Subcutaneous abdominal adipose tissue (tissue), 5 donors: ENCODE measurements around the gene JAKMIP3.

Source experiments
- H3K27ac ChIP-seq: one replicate; pipeline ENCODE4 v1.7.0; 2013; ENCODE audit warnings: low read depth, mild to moderate bottlenecking, inconsistent platforms, low read length, moderate library complexity
- H3K27me3 ChIP-seq, 5 donors: one replicate each; pipeline ENCODE4 v1.7.0; 2013; ENCODE audit warnings: low read length in 5 of 5, inconsistent platforms in 1 of 5; ENCODE audit not compliant: control insufficient read depth in 5 of 5, insufficient read depth in 4 of 5
- H3K36me3 ChIP-seq, 5 donors: one replicate each; pipeline ENCODE4 v1.7.0; 2013; ENCODE audit warnings: low read length in 5 of 5; ENCODE audit not compliant: control insufficient read depth in 5 of 5, insufficient read depth in 5 of 5
- H3K4me1 ChIP-seq, 5 donors: one replicate each; pipeline ENCODE4 v1.7.0; 2013; ENCODE audit warnings: low read length in 5 of 5, mild to moderate bottlenecking in 3 of 5, moderate library complexity in 1 of 5; ENCODE audit not compliant: control insufficient read depth in 5 of 5, insufficient read depth in 5 of 5
- H3K4me3 ChIP-seq, 5 donors: one replicate each; pipeline ENCODE4 v1.7.0; 2013; ENCODE audit warnings: low read length in 5 of 5, low read depth in 1 of 5
- H3K9ac ChIP-seq, 5 donors: one replicate each; pipeline ENCODE4 v1.7.0; 2013; ENCODE audit warnings: low read length in 5 of 5, mild to moderate bottlenecking in 4 of 5, moderate library complexity in 3 of 5
- H3K9me3 ChIP-seq, 5 donors: one replicate each; pipeline ENCODE4 v1.7.0; 2013; ENCODE audit warnings: low read length in 5 of 5; ENCODE audit not compliant: control insufficient read depth in 5 of 5
- donor health status: healthy.
- donor health status: healthy.
- donor health status: healthy.
- donor health status: healthy.
- donor health status: healthy.

The JAKMIP3 gene

DNA sequence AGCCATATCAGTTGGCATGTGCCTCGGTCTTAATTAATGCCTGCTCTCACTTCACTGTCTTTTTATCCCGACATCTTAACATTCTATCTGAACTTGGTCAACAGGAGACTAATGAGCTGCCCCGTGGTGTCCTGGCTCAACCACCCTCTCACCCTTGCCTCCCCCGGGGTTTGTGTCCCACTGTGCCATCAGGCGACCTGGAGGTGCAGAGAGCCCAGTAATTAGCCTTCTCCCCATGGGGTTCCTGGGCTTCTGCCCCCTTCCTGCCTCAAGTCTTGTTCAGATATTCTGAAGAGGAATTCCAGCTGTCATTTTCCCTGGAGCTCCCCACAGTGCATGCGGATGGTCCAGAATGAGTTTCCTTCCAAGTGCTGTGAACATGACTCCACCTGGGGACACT is 10.1 kb upstream of the JAKMIP3 start:
- Histone ChIP-seq H3K27me3 (peaks cover 0 to 27% (median 6%) of the 10 kb centered on the region in 5 donors), H3K9ac (no peak overlapping the region), H3K27ac (no peak overlapping the region), H3K9me3 (peaks cover 12 to 28% (median 20%) of the 10 kb centered on the region in 5 donors), H3K36me3 (no peaks in the 10 kb centered on the region), H3K4me3 (no peak overlapping the region), H3K4me1 (peaks cover 0 to 2% (median 0%) of the 10 kb centered on the region in 5 donors)

DNA sequence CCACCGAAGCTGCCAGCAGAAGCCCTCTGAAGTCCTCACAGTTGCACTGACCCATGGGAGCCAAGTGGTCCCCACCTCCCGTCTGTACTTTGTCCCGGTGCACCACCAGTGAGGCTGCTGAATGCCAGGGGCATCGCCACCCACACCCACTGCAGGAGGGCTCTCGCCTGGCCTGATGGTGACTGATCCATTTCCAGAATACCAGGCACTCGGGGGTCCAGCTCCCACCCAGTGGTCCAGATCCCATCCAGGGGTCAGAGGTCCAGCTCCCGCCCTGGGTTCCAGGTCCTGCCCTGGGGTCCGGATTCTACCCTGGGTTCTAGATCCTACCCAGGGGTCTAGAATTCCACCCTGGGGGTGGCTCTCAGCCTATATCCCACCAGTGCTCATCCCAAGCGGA is 9.1 kb upstream of the JAKMIP3 start:
- H3K9me3 ChIP-seq, result peaks cover 12 to 23% (median 17%) of the 10 kb centered on the region in 5 donors
- no peak overlapping the region for H3K9ac ChIP-seq
- H3K4me3 ChIP-seq, result no peak overlapping the region
- H3K27me3 ChIP-seq, result peaks cover 0 to 27% (median 6%) of the 10 kb centered on the region in 5 donors
- H3K27ac ChIP-seq, result no peak overlapping the region
- H3K4me1 ChIP-seq, result peaks cover 0 to 2% (median 0%) of the 10 kb centered on the region in 5 donors
- H3K36me3 ChIP-seq, result no peaks in the 10 kb centered on the region

DNA sequence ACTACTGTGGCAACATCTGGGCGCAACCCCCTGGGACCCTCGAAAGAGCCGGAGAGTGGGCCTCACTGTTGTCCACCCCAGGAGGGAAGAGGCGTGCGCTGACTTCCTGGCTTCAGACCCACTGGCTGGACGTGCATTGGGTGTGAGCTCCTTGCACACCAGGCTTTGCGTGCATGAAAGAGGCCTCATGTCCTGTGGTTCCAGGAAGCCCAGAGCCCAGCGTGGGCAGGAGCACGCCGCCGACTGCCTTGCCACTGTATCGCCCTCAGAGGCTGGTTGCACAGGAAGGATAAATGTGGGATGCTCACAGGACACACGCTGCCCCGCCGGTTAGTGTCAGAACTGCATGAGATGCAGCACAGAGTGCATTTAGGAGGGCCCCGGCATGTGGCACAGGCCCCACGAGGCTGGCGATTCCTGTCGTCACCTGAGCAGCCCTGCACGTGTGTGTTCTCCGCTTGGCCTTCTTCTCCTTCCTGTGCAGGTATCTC is 8.5 kb upstream of the JAKMIP3 start:
- Histone ChIP-seq H3K36me3 (no peaks in the 10 kb centered on the region), H3K9me3 (peaks cover 7 to 17% (median 12%) of the 10 kb centered on the region in 5 donors), H3K9ac (no peak overlapping the region), H3K27ac (no peak overlapping the region), H3K4me3 (no peak overlapping the region), H3K27me3 (peaks cover 0 to 27% (median 6%) of the 10 kb centered on the region in 5 donors), H3K4me1 (peaks cover 0 to 2% (median 0%) of the 10 kb centered on the region in 5 donors)

DNA sequence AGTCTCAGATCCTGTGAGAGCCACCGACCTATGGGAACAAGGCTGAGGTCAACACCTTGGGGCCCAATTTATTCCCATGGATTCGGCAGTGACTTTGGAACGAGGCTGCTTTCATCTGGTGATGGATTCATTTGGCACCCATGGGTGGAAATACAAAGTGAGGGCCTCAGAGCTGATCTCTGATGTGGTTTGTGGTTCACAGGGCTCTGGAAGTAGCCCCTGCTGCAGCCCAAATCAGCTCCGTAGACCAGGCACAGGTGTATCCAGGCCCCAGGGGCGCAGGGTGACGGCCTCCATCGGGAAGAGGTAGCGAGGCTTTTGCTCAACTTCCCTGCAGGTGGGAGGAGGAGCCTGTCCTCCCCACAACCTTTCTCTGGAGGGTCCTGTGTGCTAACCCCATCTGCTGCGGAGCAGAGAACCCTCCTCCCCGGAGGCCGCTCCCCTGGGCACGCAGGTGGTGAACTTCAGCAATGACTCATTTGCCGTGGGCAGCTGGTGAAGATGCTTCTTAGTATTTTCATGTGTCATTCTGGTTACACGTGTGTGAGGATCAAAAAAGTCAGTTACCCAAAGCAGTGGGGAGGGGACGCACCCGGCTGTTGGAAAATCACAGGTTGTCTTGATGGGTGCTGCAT is 7.5 kb upstream of the JAKMIP3 start:
- peaks cover 0 to 2% (median 0%) of the 10 kb centered on the region in 5 donors for H3K4me1 ChIP-seq
- no peak overlapping the region for H3K4me3 ChIP-seq
- H3K27me3 ChIP-seq, result peaks cover 0 to 27% (median 6%) of the 10 kb centered on the region in 5 donors
- no peaks in the 10 kb centered on the region for H3K36me3 ChIP-seq
- H3K9ac ChIP-seq, result no peak overlapping the region
- no peak overlapping the region for H3K27ac ChIP-seq
- peaks cover 2 to 9% (median 3%) of the 10 kb centered on the region in 5 donors for H3K9me3 ChIP-seq

DNA sequence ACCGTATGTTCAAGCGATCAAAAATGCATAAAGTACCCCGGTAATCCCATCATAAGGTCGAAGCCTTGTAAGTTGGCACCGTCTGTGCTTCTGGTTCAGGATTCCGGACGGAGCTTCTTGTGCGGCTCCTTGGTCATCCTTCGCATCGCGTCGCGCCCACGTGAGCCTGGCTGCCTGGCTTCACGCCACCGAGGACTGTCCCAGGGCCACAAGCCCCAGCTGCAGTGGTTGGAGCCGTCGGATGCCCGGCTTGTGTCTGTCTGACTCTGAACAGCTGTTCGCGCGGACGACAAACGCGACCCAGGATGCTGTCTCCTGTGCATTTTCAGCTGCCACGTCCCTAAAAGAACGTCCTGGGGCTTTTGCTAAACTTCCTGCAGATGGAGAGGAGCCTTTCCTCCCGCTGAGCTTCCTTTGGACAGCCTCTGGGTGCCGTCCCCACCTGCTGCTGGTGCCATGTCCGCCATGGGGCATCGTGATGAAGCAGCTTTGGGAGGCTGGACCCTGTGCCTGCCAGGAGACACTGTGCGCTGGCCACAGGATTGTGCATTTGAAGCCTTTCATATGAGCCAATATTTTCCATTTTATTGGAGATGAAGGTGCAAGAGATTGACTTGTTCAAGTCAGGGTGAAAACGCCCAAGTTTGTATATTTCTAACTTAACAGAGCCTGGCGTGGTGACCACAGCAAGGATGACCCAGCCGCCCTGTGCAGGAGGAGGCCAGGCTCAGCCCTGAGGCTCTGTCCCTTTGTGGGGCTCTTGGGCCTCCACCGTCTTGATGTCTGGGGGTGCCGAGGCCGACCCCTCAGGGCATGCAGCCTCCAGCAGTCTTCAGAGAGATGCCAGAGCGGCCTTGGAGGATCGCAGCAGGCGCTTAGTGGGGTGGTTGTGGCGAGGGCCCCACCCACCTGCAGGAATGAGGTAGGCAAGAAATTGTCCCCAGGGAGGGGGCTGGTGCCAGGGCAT is 6.7 kb upstream of the JAKMIP3 start:
- Histone ChIP-seq H3K9ac (no peak overlapping the region), H3K4me1 (peaks cover 0 to 2% (median 0%) of the 10 kb centered on the region in 5 donors), H3K27ac (no peak overlapping the region), H3K27me3 (peaks cover 0 to 27% (median 6%) of the 10 kb centered on the region in 5 donors), H3K4me3 (no peak overlapping the region), H3K9me3 (peaks cover 0 to 4% (median 0%) of the 10 kb centered on the region in 5 donors), H3K36me3 (no peaks in the 10 kb centered on the region)

DNA sequence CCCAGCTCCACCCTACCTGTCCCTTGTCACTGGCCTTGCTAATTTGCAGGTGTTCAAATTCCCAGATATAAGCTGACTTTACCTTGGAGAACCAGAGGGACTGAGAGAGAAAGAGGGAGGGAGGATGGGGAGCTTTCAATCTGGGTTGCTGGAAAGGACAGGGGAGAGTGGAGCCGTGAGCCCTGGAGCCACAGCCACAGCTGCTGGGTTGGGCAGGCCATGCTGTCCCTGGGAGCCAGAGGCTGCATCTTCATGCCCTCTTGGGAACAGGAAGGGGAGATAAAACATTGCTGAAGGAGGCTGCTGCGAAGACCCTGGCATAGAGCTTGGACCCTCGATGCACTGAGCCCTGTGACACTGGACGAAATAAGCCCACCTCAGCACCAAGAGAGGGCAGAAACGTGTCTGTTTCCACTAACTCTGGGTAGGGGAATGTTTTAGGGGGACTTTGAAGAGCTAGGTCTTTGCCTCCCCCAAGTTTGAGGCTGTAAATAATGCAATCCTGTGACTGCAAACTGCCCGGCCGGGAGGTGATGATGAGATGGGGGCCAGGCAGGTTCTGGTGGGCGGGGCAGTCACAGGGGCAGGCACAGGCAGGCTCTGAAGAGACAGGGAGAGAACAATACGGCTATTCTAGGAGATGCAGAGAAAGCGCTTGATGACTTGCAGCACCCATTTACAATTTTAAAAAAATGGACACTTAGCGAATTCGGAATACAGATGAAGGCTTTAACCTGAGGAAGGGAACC is 5.8 kb upstream of the JAKMIP3 start:
- Histone ChIP-seq H3K36me3 (no peaks in the 10 kb centered on the region), H3K4me3 (no peak overlapping the region), H3K27ac (no peak overlapping the region), H3K9me3 (no peaks in the 10 kb centered on the region), H3K4me1 (peaks cover 0 to 4% (median 1%) of the 10 kb centered on the region in 5 donors), H3K27me3 (peaks cover 0 to 27% (median 3%) of the 10 kb centered on the region in 5 donors), H3K9ac (no peak overlapping the region)

DNA sequence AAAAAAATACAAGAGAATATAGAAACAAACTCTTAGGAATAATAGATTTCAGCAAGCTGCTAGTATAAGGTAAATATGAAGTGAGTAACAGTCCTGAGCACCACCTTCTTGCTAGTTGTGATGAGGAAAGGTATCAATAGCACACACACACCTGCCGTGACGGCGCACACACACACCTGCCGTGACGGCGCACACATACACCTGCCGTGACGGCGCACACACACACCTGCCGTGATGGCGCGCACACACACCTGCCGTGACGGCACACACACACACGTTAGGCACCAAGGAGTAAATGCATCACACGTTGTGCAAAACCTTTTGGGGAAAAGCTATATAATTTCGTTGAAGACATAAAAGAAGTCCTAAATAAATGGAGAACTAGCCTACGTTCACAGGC is 4.7 kb upstream of the JAKMIP3 start:
- H3K36me3 ChIP-seq, result no peaks in the 10 kb centered on the region
- H3K9me3 ChIP-seq, result no peaks in the 10 kb centered on the region
- H3K27ac ChIP-seq, result no peak overlapping the region
- peaks cover 0 to 23% (median 3%) of the 10 kb centered on the region in 5 donors for H3K27me3 ChIP-seq
- H3K9ac ChIP-seq, result no peak overlapping the region
- H3K4me3 ChIP-seq, result no peak overlapping the region
- H3K4me1 ChIP-seq, result peaks cover 2 to 15% (median 11%) of the 10 kb centered on the region in 5 donors

DNA sequence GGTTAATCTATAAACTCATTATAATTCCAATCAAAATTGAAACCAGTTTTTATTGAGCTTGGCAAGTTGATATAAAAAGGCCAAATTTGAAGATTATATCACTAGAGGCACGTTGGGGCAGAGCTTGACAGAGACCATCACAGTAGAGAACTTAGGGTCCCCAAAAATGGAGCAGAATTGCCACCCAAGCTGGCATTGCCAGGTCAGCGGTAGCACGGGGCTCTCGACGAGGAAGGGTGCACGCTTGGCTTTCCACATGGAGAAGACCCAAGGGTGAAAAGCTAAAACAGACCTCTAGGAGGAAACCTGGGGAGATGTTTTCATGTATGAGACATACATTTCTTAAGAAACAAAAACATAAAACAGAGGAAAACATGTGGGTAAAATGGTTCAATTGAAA is 4.3 kb upstream of the JAKMIP3 start:
- no peaks in the 10 kb centered on the region for H3K36me3 ChIP-seq
- H3K9ac ChIP-seq, result no peak overlapping the region
- no peak overlapping the region for H3K4me3 ChIP-seq
- no peaks in the 10 kb centered on the region for H3K9me3 ChIP-seq
- H3K4me1 ChIP-seq, result peaks cover 2 to 20% (median 15%) of the 10 kb centered on the region in 5 donors
- H3K27me3 ChIP-seq, result peaks cover 0 to 19% (median 3%) of the 10 kb centered on the region in 5 donors
- no peak overlapping the region for H3K27ac ChIP-seq

DNA sequence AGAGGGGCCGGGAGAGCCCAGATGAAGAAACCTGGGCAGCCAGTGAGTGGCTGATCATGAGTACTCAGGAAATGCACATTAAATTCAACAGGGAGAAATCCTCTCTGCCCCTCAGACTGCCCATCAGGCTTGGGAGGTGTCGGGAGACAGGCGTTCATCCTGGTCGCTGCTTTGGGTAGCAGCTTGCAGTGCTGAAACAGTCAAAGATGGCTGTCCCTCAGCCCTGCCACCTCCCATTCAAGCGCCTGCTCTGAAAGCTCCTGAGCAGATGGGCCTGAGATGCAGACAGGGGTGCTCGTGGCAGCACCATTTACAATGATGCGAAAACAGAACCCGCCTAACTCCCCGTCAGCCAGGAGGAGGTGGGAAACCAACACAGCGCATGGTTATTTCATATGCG is 3.6 kb upstream of the JAKMIP3 start:
- Histone ChIP-seq H3K9me3 (no peaks in the 10 kb centered on the region), H3K4me1 (peaks cover 2 to 22% (median 18%) of the 10 kb centered on the region in 5 donors), H3K36me3 (no peaks in the 10 kb centered on the region), H3K9ac (no peak overlapping the region), H3K27me3 (peaks cover 0 to 13% (median 3%) of the 10 kb centered on the region in 5 donors), H3K27ac (no peak overlapping the region), H3K4me3 (no peak overlapping the region)
